HCT116 (cell line): Measurements from ENCODE around the gene U2AF2. TPM values are rescaled to one million over a fixed set of nuclear protein-coding genes. Genes with fewer than 3 reads are reported as not detected.

Experiments
- ATAC-seq: fragments of 200-7000 bp; cut with Tn5 transposase; 2 replicates; pipeline ENCODE4 v1.9.1; 2020; ENCODE audit warnings: mild to moderate bottlenecking, moderate library complexity
- BruUV-seq: library from RNA; stranded (reverse); fragments of 400-500 nt; replicated peaks from 2 replicates; lab custom pipeline; 2021; lab: Mats Ljungman, UMichigan
- CTCF ChIA-PET: fragments of 300-600 bp; sonication (Branson Sonifier 250); formaldehyde crosslinking; loops from one replicate; lab custom pipeline; 2021; ENCODE audit warnings: antibody characterized with exemption; lab: Charles Lee
- POLR2A ChIA-PET: fragments of 300-600, 350-600 bp; sonication (Branson Sonifier 250); formaldehyde crosslinking; loops from one replicate; lab custom pipeline; 2021; ENCODE audit warnings: antibody characterized with exemption; lab: Charles Lee
- RAD21 ChIA-PET, 2 experiments: fragments of 300-600 bp; sonication (Branson Sonifier 250); formaldehyde crosslinking; loops; one replicate each; lab custom pipeline; 2023; ENCODE audit warnings: low total read pairs in 2 of 2; ENCODE audit not compliant: uncharacterized antibody in 2 of 2, unreplicated experiment in 2 of 2, low non-redundant PET in 1 of 2; lab: Charles Lee
- DNase-seq: peaks from one replicate; pipeline ENCODE4 v3.0.0-alpha.2; 2010; ENCODE audit warnings: low read depth, low spot score
- H2AFZ ChIP-seq: fragments of 200-600 bp; shearing (Covaris generic), sonication (generic); 2 replicates; pipeline ENCODE4 v1.6.1; 2017; ENCODE audit warnings: low read depth, mixed run types, mixed read lengths, antibody characterized with exemption, low read length; ENCODE audit not compliant: poor library complexity, severe bottlenecking
- H3K27ac ChIP-seq: 2 replicates; pipeline ENCODE4 v1.5.1; 2012; ENCODE audit warnings: low read depth, low read length
- H3K27me3 ChIP-seq: fragments of 200-600 bp; sonication (generic); 2 replicates; pipeline ENCODE4 v1.6.1; 2016; ENCODE audit warnings: mixed run types, low read length, mixed read lengths; ENCODE audit not compliant: insufficient read depth
- H3K36me3 ChIP-seq, 2 experiments: fragments of 200-500 bp in 1 of 2; fragments of 200-600 bp in 1 of 2; sonication (Bioruptor generic) in 1 of 2; sonication (generic) in 1 of 2; 2 replicates each; pipeline versions ENCODE4 v1.5.1 to v1.6.1; 2014 to 2016; ENCODE audit warnings: low read length in 2 of 2, inconsistent platforms in 1 of 2, mixed read lengths in 1 of 2, mixed run types in 1 of 2; ENCODE audit not compliant: insufficient read depth in 2 of 2, control insufficient read depth in 1 of 2
- H3K4me1 ChIP-seq, 2 experiments: fragments of 200-600 bp in 1 of 2; sonication (generic) in 1 of 2; 2 replicates each; pipeline versions ENCODE4 v1.5.1 to v1.6.1; 2012 to 2017; ENCODE audit warnings: low read length in 2 of 2, inconsistent platforms in 1 of 2, mild to moderate bottlenecking in 1 of 2, mixed read lengths in 1 of 2, mixed run types in 1 of 2, moderate library complexity in 1 of 2; ENCODE audit not compliant: insufficient read depth in 2 of 2, control insufficient read depth in 1 of 2
- H3K4me2 ChIP-seq: fragments of 200-600 bp; sonication (generic); 2 replicates; pipeline ENCODE4 v1.6.1; 2017; ENCODE audit warnings: mixed run types, low read length, mixed read lengths
- H3K4me3 ChIP-seq, 2 experiments: fragments of 200-600 bp in 1 of 2; sonication (generic) in 1 of 2; replicated peaks in 1 of 2; 2 replicates each; pipeline ENCODE4 v1.5.1; 2011 to 2016; ENCODE audit warnings: low read length in 2 of 2, control low read depth in 1 of 2, low read depth in 1 of 2, mild to moderate bottlenecking in 1 of 2, mixed read lengths in 1 of 2, mixed run types in 1 of 2
- H3K79me2 ChIP-seq: fragments of 200-600 bp; sonication (generic); 2 replicates; pipeline ENCODE4 v1.6.1; 2017; ENCODE audit warnings: mild to moderate bottlenecking, mixed run types, low read length, moderate library complexity, mixed read lengths; ENCODE audit not compliant: insufficient read depth
- H3K9ac ChIP-seq: fragments of 200-600 bp; sonication (generic); 2 replicates; pipeline ENCODE4 v1.6.1; 2016; ENCODE audit warnings: low read length, mixed read lengths
- H3K9me2 ChIP-seq: fragments of 200-600 bp; sonication (generic), shearing (Covaris generic); 2 replicates; pipeline ENCODE4 v1.6.1; 2017; ENCODE audit warnings: mixed run types, mild to moderate bottlenecking, moderate library complexity; ENCODE audit not compliant: insufficient read depth
- H3K9me3 ChIP-seq, 2 experiments: fragments of 200-500 bp in 1 of 2; fragments of 200-600 bp in 1 of 2; sonication (Bioruptor generic) in 1 of 2; sonication (generic) in 1 of 2; 2 replicates each; pipeline ENCODE4 v1.6.1; 2014 to 2017; ENCODE audit warnings: low read length in 2 of 2, mixed read lengths in 2 of 2, inconsistent platforms in 1 of 2, low read depth in 1 of 2, mild to moderate bottlenecking in 1 of 2, mixed run types in 1 of 2, moderate library complexity in 1 of 2; ENCODE audit not compliant: control insufficient read depth in 1 of 2, insufficient read depth in 1 of 2
- H4K20me1 ChIP-seq: fragments of 200-600 bp; sonication (generic), shearing (Covaris generic); 2 replicates; pipeline ENCODE4 v1.6.1; 2017; ENCODE audit warnings: mixed run types, mild to moderate bottlenecking, moderate library complexity; ENCODE audit not compliant: insufficient read depth
- ELF1 ChIP-seq: IDR thresholded peaks from 2 replicates; pipeline ENCODE4 v1.6.1; 2012; ENCODE audit warnings: low read depth, borderline replicate concordance
- FOSL1 ChIP-seq: IDR thresholded peaks from 2 replicates; pipeline ENCODE4 v1.6.1; 2012; ENCODE audit warnings: low read depth
- POLR2AphosphoS5 ChIP-seq: IDR thresholded peaks from 2 replicates; pipeline ENCODE4 v1.6.1; 2011; ENCODE audit warnings: mild to moderate bottlenecking, low read depth, low read length, moderate library complexity
- SP1 ChIP-seq: IDR thresholded peaks from 2 replicates; pipeline ENCODE4 v1.6.1; 2012; ENCODE audit warnings: low read depth
- SRF ChIP-seq: IDR thresholded peaks from 2 replicates; pipeline ENCODE4 v1.6.1; 2012; ENCODE audit warnings: low read depth
- TCF7L2 ChIP-seq: IDR thresholded peaks from 2 replicates; pipeline ENCODE4 v1.7.0; 2011; ENCODE audit warnings: borderline replicate concordance, inconsistent platforms; ENCODE audit not compliant: insufficient read depth, insufficient read length; ENCODE audit errors: extremely low read depth
- intact Hi-C: fragments of 100-400 bp; cut with micrococcal nuclease; formaldehyde crosslinking; loops from 2 replicates; pipeline ENCODE4 v1.10.0; 2022
- total RNA-seq: library from RNA; stranded (reverse); gene quantifications from one replicate; pipeline ENCODE4 v1.2.1, GENCODE V29; 2021; ENCODE audit not compliant: unreplicated experiment
- TF ChIP-seq, protein P1 (sequence below): IDR thresholded peaks from 2 replicates; pipeline ENCODE4 v1.6.1; 2012; ENCODE audit warnings: low read depth
- TF ChIP-seq, protein P2 (sequence below): IDR thresholded peaks from 2 replicates; pipeline ENCODE4 v1.6.1; 2012
- TF ChIP-seq, protein P3 (sequence below): IDR thresholded peaks from 2 replicates; pipeline ENCODE4 v1.6.1; 2011; ENCODE audit warnings: mild to moderate bottlenecking, low read length, moderate library complexity; ENCODE audit not compliant: insufficient replicate concordance; ENCODE audit errors: extremely low read depth

Gene U2AF2
- total RNA-seq, 1 experiment from 2014 or later: 259 TPM

DNA sequence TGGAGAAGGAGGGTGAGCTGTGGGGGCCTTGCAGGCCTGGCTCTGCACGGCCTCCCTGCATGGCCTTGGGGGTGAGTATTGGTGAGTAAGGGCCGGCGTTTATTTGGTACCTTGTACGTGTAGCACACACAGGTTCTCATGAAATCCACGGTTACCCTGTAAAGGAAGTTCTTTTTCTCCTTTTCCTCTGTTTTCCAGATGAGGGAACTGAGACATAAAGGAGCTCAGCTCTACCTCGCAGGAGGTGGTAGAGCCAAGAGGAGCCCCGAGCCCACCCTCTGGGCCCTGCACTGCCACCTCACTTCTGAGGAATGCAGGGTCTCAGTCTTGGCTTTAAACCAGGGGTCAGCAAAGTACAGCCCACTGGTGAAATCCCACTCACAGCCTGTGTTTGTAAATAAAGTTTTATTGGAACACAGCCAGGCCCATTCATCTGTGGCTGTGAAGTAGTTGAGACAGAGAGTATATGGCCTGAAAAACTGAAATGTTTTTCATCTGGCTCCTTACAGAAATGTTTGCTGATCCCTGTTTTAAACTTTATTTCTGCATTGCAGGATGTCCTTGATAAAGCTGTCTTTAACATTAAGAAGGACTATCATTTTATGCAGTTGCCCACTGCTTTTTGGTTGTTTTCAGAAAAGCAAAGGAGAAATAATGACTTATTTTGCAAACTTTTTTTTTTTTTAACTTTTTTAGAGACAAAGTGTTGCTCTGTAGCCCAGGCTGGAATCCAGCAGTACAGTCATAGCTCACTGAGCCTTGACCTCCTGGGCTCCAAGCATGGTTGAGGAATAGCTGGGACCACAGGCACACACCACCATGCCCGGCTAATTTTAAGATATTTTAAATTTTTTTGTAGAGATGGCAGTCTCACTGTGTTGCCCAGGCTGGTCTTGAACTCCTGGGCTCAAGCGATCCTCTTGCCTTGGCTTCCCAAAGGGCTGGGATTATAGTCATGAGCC, 26.6 kb downstream of the U2AF2 start:
- BruUV-seq: no TSS peak
- no peak overlapping the region for H3K4me2 ChIP-seq
- H2AFZ ChIP-seq: no peak overlapping the region
- H3K27me3 ChIP-seq: no peaks in the 10 kb centered on the region
- DNase-seq (no peak), ATAC-seq (no peak)
- no peak overlapping the region for H3K27ac ChIP-seq
- H3K4me1 ChIP-seq: peaks cover 6 to 18% of the 10 kb centered on the region in 2 experiments
- peaks cover 27 to 35% of the 10 kb centered on the region in 2 experiments; a peak in 3 of 4 replicates for H3K36me3 ChIP-seq
- ChIA-PET CTCF (no interaction called here), RAD21 (no interaction called here), POLR2A (no interaction called here)
- H3K9ac ChIP-seq: no peak overlapping the region
- H4K20me1 ChIP-seq: no peaks in the 10 kb centered on the region
- TF ChIP-seq, protein P1, sequence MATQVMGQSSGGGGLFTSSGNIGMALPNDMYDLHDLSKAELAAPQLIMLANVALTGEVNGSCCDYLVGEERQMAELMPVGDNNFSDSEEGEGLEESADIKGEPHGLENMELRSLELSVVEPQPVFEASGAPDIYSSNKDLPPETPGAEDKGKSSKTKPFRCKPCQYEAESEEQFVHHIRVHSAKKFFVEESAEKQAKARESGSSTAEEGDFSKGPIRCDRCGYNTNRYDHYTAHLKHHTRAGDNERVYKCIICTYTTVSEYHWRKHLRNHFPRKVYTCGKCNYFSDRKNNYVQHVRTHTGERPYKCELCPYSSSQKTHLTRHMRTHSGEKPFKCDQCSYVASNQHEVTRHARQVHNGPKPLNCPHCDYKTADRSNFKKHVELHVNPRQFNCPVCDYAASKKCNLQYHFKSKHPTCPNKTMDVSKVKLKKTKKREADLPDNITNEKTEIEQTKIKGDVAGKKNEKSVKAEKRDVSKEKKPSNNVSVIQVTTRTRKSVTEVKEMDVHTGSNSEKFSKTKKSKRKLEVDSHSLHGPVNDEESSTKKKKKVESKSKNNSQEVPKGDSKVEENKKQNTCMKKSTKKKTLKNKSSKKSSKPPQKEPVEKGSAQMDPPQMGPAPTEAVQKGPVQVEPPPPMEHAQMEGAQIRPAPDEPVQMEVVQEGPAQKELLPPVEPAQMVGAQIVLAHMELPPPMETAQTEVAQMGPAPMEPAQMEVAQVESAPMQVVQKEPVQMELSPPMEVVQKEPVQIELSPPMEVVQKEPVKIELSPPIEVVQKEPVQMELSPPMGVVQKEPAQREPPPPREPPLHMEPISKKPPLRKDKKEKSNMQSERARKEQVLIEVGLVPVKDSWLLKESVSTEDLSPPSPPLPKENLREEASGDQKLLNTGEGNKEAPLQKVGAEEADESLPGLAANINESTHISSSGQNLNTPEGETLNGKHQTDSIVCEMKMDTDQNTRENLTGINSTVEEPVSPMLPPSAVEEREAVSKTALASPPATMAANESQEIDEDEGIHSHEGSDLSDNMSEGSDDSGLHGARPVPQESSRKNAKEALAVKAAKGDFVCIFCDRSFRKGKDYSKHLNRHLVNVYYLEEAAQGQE: no peak
- TF ChIP-seq, protein P2, sequence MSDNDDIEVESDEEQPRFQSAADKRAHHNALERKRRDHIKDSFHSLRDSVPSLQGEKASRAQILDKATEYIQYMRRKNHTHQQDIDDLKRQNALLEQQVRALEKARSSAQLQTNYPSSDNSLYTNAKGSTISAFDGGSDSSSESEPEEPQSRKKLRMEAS: no peak
- TF ChIP-seq SRF (no peak), FOSL1 (no peak), POLR2AphosphoS5 (no peak), TCF7L2 (no peak), ELF1 (no peak), SP1 (no peak)
- TF ChIP-seq, protein P3, sequence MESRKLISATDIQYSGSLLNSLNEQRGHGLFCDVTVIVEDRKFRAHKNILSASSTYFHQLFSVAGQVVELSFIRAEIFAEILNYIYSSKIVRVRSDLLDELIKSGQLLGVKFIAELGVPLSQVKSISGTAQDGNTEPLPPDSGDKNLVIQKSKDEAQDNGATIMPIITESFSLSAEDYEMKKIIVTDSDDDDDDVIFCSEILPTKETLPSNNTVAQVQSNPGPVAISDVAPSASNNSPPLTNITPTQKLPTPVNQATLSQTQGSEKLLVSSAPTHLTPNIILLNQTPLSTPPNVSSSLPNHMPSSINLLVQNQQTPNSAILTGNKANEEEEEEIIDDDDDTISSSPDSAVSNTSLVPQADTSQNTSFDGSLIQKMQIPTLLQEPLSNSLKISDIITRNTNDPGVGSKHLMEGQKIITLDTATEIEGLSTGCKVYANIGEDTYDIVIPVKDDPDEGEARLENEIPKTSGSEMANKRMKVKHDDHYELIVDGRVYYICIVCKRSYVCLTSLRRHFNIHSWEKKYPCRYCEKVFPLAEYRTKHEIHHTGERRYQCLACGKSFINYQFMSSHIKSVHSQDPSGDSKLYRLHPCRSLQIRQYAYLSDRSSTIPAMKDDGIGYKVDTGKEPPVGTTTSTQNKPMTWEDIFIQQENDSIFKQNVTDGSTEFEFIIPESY: no peak
- no peak overlapping the region for H3K4me3 ChIP-seq
- H3K9me3 ChIP-seq: no peaks in the 10 kb centered on the region
- intact Hi-C loops: no loop called here
- H3K79me2 ChIP-seq: peaks cover 92% of the 10 kb centered on the region
- H3K9me2 ChIP-seq: no peaks in the 10 kb centered on the region
